ENCODE data around the gene TMEM132C.

The TMEM132C gene

GRCh38 chr12:128729628-128730121, 462.7 kb downstream of the TMEM132C start:
- DNase-seq, result no peak

DNA sequence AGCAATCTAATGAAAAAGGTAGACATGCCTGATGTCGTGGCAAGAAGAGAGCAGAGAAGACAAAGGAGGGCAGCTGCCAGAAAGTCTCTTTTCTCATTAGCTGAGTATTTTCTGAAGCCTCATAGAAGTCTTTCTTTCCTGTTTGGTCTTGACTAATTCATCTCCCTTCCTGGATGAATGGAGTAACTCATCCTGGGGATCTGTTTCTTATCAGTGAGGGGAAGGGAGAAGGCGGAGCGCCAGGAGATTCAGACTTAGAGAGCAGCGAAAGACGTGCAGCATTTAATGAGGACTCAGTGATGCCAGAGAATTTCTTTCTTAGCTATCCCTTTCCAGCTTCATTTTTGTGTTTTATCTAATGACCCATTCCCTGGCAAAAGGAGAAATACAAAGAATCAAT, 467.4 kb downstream of the TMEM132C start:
- no peak for DNase-seq

DNA sequence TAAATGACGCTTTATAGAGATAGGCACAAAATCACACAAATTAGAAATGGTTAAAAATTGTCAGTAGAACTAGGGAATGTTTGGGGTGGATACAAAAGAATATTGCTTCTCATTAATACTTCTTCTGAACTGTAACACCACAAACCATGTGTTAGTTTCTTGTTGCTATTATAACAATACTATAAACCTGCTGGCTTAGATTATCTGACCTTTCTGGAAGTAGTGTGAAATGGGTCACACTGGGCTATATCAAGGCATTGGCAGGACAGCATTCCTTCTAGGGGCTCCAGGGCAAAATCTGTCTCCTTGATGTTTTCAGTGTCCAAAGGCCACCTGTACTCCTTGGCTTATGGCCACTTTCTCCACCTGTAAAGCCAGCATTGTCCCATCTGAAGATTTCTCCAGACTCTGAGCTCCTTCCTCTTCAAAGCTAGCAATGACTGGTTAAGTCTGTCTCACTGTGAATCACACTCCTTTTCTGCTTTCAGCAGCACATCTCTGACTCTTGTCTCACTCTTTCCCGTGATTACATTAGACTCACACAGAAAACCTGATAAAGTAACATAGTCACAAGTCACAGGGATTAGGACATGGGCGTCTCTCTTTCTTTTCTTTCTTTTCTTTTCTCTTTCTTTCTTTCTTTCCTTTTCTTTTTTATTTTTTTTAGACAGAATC, 470.5 kb downstream of the TMEM132C start:
- no peak for DNase-seq

DNA sequence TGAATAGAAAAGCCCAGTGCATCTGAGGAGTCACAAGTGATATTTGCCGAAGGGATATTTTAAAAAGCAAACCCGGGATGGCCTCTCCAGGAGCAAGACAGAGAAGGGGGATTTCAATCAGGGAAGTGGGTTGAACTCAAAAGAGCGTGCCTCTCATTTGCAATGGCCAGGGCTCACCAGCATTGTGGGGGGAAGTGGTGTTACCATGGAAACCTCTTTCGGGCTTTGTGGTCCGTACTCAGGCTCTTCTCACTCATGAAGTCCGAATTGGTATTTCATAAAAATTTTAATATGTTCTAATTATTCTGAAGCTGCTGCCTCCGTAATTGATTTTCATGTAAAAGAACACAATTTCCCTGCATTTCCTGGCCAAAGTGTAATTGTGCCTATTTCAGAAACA, 476.9 kb downstream of the TMEM132C start:
- DNase-seq, result no peak

DNA sequence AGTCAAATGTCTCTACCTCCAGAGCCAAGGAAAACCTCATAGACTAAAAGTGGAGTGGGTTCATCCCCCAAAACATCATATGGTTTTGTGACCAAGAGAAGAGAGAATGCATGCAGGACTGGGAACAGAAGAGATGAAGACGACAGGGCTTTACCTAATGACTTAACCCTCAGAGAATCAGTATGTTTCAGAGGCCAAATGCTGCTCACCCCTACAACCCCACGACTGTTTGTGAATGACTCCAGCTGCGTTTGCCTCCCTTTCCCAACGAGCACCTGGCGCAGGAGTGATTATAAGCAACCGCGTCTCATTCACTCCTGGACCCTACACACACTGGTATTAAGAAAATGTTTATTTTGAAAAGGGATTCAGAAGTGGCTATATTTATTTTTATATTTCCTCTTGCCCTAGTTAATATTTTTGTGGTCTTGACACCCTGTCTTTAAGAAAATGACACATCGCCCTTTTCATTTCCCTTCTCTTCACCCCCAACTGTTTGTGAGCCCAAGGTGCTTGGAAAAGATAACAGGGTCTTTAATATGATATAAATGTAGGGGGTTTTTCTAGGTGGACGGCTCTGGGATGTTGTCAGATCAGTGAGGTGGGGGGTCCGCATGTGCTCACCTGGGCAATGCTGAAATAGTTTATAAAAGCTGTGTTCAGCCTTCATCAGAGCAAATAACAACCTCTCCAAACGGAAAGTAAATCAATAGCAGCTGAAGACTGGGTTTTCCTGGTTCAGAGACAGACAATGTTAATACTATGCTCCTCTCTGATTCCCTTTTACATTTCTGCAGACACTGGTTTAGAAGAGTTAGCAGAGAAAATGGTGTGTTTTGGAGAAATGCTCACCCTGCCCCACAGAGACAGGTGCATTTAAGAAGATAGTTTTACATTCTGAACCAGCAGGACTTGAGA, 479.1 kb downstream of the TMEM132C start:
- no peak for DNase-seq

- no peak for DNase-seq
Measured at GRCh38 chr12:128747441-128747840, 480.5 kb downstream of the TMEM132C start.

DNA sequence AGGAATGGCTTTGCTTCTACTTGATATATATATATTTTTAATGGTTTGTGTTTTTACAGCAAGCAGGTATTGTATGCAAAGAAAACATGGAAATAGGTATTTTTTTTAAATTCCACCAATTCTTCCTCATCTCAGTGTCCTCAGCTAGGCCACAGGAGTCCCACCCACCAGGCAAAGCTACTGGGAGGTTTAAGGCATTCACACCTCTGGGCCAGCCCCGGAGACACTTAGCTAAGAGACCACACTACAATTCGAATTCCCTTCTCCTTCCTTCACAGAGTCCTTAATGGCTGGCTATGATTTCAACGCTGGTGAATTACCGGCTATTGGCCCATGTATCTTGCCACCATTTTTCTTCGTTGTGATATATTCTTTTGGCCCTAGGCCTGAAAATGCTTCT, 485.4 kb downstream of the TMEM132C start:
- no peak for DNase-seq

DNA sequence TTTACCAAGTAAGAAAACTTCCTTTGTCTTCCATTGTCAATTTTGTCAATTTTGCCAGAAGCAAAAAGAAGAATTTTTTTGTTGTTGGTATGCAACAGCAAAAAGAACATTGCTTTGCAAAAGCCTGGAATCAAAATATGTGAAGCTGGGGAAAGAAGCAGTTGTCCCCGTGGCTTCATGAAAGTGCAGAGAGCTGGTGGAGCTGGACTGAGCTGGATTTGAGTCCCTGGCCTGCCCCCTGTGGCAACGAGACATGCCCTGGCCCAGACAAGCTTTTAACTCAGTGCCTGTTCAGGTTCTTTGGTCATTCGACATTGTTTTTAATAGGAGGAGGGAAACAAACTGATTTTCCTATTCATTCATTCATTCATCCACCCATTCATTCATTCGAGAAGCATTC, 486.5 kb downstream of the TMEM132C start:
- DNase-seq, result no peak

DNA sequence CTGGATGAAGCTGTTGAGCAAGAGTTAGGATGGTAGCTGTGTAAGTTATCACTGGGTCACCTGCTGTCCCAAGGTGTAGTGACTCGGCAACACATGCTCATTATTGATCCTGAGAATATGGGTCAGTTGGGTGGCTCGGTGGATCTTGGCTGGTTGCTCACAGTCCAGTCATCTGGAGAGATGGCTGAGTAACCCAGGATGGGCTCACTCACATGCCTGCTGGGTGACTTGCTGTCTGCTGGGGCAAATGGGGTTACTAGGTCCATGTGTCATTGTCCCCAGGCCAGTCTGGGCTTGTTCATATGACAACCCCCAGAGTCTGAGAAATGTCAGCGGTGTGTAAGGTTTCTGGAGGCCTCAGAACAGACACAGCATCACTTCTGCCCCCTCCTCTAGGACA, 487.3 kb downstream of the TMEM132C start:
- DNase-seq, result no peak

DNA sequence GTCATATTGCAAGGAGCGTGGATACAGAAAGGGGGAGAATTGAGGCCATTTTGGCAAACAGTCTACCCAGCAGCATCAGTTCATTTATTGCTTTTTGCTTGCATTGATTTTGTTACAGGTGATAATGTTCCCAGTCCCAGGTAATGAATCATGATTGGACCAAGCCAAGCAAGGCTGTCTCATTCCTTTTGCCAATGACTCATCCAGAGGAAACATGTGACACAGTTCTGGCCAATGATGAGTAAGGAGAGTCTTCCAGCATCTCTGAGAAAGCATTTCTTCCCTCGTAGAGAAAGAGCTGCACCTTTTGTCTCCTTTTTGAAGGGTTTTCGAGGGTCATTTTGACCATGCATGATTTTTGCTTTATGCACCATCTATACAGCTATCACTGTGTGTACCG, 488.6 kb downstream of the TMEM132C start:
- DNase-seq, result no peak

Data from NCI-H446 (cell line).